22Rv1 (cell line): ENCODE results near the gene PAGE2.

Source experiments
- ZFX ChIP-seq: fragments of 450-650 bp; IDR thresholded peaks from 2 replicates; pipeline ENCODE4 v1.6.1; 2017; ENCODE audit warnings: antibody characterized with exemption, borderline replicate concordance
- TF ChIP-seq, protein P1 (sequence below): fragments of 450-650 bp; IDR thresholded peaks from 2 replicates; pipeline ENCODE4 v1.5.1; 2017; ENCODE audit warnings: mild to moderate bottlenecking

DNA sequence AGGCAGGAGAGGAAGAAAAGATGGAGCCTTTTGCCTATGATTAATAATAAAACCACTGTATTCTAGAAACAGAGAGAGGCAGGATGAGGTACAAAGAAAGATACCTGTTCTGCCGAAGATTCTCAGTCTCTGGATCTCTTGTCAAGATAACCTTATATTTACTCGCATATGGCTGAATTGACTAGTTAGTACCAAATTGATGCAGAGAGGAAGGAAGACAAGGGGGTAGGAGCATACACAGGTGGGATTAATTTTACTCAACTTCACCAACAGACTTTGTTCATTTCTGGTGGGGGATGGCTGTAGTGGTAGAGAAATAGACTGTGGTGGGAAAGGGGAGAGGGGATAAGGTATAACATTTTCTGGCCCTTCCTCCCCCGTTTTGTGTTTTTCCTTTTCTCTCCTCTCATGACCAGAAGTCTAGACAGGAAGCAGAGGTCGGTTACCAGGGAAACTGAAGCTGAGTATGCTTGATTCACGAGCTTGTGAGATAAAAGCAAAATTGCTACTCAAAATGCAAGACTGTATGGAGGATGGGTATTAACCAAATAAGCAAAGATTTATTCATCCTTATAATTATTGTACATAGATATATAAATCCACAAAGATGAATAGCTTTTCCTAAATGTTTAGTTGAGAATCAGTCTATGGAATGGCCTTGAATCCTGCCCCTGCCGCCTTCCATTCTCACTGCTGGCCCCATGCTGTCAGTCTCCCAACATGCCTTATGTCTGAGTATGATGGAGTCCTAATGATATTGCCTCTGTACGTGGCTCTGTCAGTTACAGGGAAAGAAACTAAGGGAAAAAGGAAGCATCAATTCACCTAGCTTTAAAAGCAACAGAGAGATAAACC, 31.8 kb upstream of the PAGE2 start:
- TF ChIP-seq, protein P1, sequence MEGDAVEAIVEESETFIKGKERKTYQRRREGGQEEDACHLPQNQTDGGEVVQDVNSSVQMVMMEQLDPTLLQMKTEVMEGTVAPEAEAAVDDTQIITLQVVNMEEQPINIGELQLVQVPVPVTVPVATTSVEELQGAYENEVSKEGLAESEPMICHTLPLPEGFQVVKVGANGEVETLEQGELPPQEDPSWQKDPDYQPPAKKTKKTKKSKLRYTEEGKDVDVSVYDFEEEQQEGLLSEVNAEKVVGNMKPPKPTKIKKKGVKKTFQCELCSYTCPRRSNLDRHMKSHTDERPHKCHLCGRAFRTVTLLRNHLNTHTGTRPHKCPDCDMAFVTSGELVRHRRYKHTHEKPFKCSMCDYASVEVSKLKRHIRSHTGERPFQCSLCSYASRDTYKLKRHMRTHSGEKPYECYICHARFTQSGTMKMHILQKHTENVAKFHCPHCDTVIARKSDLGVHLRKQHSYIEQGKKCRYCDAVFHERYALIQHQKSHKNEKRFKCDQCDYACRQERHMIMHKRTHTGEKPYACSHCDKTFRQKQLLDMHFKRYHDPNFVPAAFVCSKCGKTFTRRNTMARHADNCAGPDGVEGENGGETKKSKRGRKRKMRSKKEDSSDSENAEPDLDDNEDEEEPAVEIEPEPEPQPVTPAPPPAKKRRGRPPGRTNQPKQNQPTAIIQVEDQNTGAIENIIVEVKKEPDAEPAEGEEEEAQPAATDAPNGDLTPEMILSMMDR = no peak
- no peak for TF ChIP-seq ZFX
